HepG2 (cell line): Measurements from ENCODE around the gene UPF3A. TPM values are rescaled to one million over a fixed set of nuclear protein-coding genes. Genes with fewer than 3 reads are reported as not detected.

Experiments used
- CBX2 ChIP-seq, 2 experiments: fragments of 200-600 bp in 1 of 2; sonication (generic); formaldehyde crosslinking in 1 of 2; IDR thresholded peaks; 2 replicates each; pipeline versions ENCODE4 v1.7.0 to v1.8.1; 2018 to 2022; ENCODE audit warnings: low read depth in 2 of 2, low read length in 1 of 2, mild to moderate bottlenecking in 1 of 2, missing genetic modification reagents in 1 of 2
- NFKBIZ ChIP-seq: IDR thresholded peaks from 2 replicates; pipeline ENCODE4 v1.6.1; 2018; ENCODE audit warnings: missing genetic modification reagents, missing compliant biosample characterization
- NR0B2 ChIP-seq: sonication (generic); formaldehyde crosslinking; IDR thresholded peaks from 2 replicates; pipeline ENCODE4 v1.4.0; 2020; ENCODE audit warnings: mild to moderate bottlenecking, missing genetic modification reagents
- PRDM4 ChIP-seq: sonication (generic); formaldehyde crosslinking; IDR thresholded peaks from 2 replicates; pipeline ENCODE4 v1.9.0; 2021; ENCODE audit warnings: missing genetic modification reagents, borderline replicate concordance
- RFX1 ChIP-seq: fragments of 450-650 bp; IDR thresholded peaks from 2 replicates; pipeline ENCODE4 v1.6.1; 2017
- ZNF317 ChIP-seq: sonication (generic); formaldehyde crosslinking; IDR thresholded peaks from 2 replicates; pipeline ENCODE4 v1.5.0; 2020; ENCODE audit warnings: mild to moderate bottlenecking, missing genetic modification reagents
- ZNF407 ChIP-seq: sonication (generic); formaldehyde crosslinking; IDR thresholded peaks from one replicate; pipeline ENCODE4 v1.5.1; 2020; ENCODE audit warnings: mild to moderate bottlenecking, missing genetic modification reagents; ENCODE audit errors: not compliant biosample characterization
- ZNF558 ChIP-seq: sonication (generic); formaldehyde crosslinking; IDR thresholded peaks from 2 replicates; pipeline ENCODE4 v1.9.0; 2022; ENCODE audit warnings: mild to moderate bottlenecking, missing genetic modification reagents, borderline replicate concordance
- ZNF609 ChIP-seq: sonication (generic); formaldehyde crosslinking; IDR thresholded peaks from 2 replicates; pipeline ENCODE4 v1.4.0; 2020; ENCODE audit warnings: mild to moderate bottlenecking, missing genetic modification reagents, borderline replicate concordance
- ZNF776 ChIP-seq: sonication (generic); formaldehyde crosslinking; IDR thresholded peaks from 2 replicates; pipeline ENCODE4 v1.4.0; 2020; ENCODE audit warnings: mild to moderate bottlenecking, missing genetic modification reagents
- ZNF883 ChIP-seq: sonication (generic); formaldehyde crosslinking; IDR thresholded peaks from 2 replicates; pipeline ENCODE4 v1.5.1; 2020; ENCODE audit warnings: mild to moderate bottlenecking, missing genetic modification reagents; ENCODE audit errors: not compliant biosample characterization
- polyA plus RNA-seq, 8 experiments: library from polyadenylated mRNA; depleted of rRNA in 3 of 8; stranded (reverse) in 7 of 8; unstranded in 1 of 8; fragments of >200 nt; fragmentation: Illumina TruSeq in 4 of 8; extraction: Trizol in 4 of 8; gene quantifications; 2 replicates each; pipeline versions ENCODE4 v1.2.1 to v1.2.3, GENCODE V29; 2011 to 2016; ENCODE audit warnings: low read depth in 4 of 8, missing spikeins in 1 of 8, mixed read lengths in 1 of 8; ENCODE audit not compliant: insufficient read depth in 1 of 8
- total RNA-seq, 5 experiments: library from RNA; depleted of rRNA; stranded (reverse); fragments of >200 nt; fragmentation: Illumina TruSeq; extraction: Trizol; gene quantifications; 2 replicates each; pipeline ENCODE4 v1.2.3, GENCODE V29; 2016; ENCODE audit warnings: low read depth in 1 of 5

UPF3A gene
- total and polyA plus RNA-seq, 2 of the 13 experiments (the other 11 are each of a cell fraction or from before 2014, with no cell fraction given) = 60.2 to 63.8 TPM

GRCh38 chr13:114281351-114282040 lies at the start of gene UPF3A (continued):
- TF ChIP-seq NR0B2 (CRISPR knock-in tag) (peak; percentile 18; the same call in 1 of the 2 replicates), CBX2 (IDR thresholded peaks at IDR 0.05; ENCODE audit: low read depth, low read length) (no peak), CBX2 (CRISPR knock-in tag; IDR thresholded peaks at IDR 0.05; ENCODE audit: low read depth) (no peak), ZNF558 (CRISPR knock-in tag) (no peak; the same call in 1 of the 2 replicates), NFKBIZ (no peak), RFX1 (no peak), ZNF883 (no peak), ZNF776 (CRISPR knock-in tag) (no peak), PRDM4 (no peak), ZNF609 (CRISPR knock-in tag) (no peak), ZNF407 (CRISPR knock-in tag) (no peak), ZNF317 (CRISPR knock-in tag) (0 out of 2 replicates have a peak, but pooled peaks have one; percentile 3)
